ENCODE measurements around the gene GRIN3B. TPM values are rescaled to one million over a fixed set of nuclear protein-coding genes. Genes with fewer than 3 reads are reported as not detected.
A peak's percentile ranks its signal among the peaks of the same experiment; 100 is the strongest.

GRIN3B gene
- total and polyA plus RNA-seq, 10 of the 15 experiments (the other 5 are each of a cell fraction or from before 2014, with no cell fraction given): 0.15 TPM; not detected in 9

DNA sequence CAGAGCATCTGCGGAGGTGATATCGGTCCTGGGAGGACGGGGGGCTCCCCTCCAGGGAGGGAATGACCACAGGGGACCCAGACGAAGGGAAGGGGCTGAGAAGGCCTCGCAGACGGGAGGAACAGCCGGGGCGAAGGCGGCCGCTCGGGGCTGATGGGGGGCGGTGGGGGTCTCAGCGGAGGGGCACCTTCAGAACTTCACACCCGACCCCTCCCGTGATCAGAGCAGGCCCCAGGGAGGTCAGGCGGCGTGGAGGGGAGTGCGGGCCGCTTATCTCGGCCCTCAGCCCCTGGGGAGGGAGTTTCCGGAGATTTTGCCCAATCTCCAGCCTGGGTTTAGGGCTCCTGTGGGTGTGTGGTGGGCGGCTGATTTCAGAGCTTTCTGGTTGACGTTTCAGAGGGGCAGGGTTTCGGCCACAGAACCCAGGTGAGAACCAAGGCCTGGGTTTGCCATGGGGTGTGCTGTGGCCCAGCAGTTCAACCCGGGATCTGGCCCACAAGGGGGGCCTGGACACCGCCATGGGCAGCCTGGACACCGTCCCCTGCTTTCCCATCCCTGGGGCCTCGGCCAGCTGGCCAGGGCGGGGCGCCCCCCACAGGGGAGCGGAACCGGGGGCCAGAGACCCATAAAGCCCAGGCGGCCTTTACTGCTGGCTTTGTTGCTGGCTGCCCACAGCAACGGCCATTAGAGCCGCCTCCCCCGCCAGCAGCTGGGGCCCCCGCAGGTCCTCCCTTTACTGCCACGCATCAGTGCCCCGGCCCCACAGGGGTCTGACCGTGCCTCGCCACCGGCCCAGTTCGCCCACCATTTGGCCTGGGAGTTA is 45.3 kb upstream of the GRIN3B start (continued):
- TF ChIP-seq, protein P1, sequence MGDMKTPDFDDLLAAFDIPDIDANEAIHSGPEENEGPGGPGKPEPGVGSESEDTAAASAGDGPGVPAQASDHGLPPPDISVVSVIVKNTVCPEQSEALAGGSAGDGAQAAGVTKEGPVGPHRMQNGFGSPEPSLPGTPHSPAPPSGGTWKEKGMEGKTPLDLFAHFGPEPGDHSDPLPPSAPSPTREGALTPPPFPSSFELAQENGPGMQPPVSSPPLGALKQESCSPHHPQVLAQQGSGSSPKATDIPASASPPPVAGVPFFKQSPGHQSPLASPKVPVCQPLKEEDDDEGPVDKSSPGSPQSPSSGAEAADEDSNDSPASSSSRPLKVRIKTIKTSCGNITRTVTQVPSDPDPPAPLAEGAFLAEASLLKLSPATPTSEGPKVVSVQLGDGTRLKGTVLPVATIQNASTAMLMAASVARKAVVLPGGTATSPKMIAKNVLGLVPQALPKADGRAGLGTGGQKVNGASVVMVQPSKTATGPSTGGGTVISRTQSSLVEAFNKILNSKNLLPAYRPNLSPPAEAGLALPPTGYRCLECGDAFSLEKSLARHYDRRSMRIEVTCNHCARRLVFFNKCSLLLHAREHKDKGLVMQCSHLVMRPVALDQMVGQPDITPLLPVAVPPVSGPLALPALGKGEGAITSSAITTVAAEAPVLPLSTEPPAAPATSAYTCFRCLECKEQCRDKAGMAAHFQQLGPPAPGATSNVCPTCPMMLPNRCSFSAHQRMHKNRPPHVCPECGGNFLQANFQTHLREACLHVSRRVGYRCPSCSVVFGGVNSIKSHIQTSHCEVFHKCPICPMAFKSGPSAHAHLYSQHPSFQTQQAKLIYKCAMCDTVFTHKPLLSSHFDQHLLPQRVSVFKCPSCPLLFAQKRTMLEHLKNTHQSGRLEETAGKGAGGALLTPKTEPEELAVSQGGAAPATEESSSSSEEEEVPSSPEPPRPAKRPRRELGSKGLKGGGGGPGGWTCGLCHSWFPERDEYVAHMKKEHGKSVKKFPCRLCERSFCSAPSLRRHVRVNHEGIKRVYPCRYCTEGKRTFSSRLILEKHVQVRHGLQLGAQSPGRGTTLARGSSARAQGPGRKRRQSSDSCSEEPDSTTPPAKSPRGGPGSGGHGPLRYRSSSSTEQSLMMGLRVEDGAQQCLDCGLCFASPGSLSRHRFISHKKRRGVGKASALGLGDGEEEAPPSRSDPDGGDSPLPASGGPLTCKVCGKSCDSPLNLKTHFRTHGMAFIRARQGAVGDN (IDR thresholded peaks at IDR 0.05): peak; percentile 58; the same call in 1 of the 2 replicates
- TF ChIP-seq, protein P2, sequence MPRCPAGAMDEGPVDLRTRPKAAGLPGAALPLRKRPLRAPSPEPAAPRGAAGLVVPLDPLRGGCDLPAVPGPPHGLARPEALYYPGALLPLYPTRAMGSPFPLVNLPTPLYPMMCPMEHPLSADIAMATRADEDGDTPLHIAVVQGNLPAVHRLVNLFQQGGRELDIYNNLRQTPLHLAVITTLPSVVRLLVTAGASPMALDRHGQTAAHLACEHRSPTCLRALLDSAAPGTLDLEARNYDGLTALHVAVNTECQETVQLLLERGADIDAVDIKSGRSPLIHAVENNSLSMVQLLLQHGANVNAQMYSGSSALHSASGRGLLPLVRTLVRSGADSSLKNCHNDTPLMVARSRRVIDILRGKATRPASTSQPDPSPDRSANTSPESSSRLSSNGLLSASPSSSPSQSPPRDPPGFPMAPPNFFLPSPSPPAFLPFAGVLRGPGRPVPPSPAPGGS (IDR thresholded peaks at IDR 0.05; ENCODE audit: borderline replicate concordance, insufficient read depth, low read depth, low read length, poor library complexity, severe bottlenecking): peak; percentile 51
- TF ChIP-seq, protein P3, sequence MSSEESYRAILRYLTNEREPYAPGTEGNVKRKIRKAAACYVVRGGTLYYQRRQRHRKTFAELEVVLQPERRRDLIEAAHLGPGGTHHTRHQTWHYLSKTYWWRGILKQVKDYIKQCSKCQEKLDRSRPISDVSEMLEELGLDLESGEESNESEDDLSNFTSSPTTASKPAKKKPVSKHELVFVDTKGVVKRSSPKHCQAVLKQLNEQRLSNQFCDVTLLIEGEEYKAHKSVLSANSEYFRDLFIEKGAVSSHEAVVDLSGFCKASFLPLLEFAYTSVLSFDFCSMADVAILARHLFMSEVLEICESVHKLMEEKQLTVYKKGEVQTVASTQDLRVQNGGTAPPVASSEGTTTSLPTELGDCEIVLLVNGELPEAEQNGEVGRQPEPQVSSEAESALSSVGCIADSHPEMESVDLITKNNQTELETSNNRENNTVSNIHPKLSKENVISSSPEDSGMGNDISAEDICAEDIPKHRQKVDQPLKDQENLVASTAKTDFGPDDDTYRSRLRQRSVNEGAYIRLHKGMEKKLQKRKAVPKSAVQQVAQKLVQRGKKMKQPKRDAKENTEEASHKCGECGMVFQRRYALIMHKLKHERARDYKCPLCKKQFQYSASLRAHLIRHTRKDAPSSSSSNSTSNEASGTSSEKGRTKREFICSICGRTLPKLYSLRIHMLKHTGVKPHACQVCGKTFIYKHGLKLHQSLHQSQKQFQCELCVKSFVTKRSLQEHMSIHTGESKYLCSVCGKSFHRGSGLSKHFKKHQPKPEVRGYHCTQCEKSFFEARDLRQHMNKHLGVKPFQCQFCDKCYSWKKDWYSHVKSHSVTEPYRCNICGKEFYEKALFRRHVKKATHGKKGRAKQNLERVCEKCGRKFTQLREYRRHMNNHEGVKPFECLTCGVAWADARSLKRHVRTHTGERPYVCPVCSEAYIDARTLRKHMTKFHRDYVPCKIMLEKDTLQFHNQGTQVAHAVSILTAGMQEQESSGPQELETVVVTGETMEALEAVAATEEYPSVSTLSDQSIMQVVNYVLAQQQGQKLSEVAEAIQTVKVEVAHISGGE (CRISPR knock-in tag; IDR thresholded peaks at IDR 0.05): no peak
- TF ChIP-seq, protein P4, sequence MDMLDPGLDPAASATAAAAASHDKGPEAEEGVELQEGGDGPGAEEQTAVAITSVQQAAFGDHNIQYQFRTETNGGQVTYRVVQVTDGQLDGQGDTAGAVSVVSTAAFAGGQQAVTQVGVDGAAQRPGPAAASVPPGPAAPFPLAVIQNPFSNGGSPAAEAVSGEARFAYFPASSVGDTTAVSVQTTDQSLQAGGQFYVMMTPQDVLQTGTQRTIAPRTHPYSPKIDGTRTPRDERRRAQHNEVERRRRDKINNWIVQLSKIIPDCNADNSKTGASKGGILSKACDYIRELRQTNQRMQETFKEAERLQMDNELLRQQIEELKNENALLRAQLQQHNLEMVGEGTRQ (IDR thresholded peaks at IDR 0.05; ENCODE audit: borderline replicate concordance, low read depth, low read length): no peak
- TF ChIP-seq JUNB (IDR thresholded peaks at IDR 0.05) (peak; percentile 43; the same call in 1 of the 2 replicates), SRF (IDR thresholded peaks at IDR 0.05; ENCODE audit: low read depth in 2 of 2, low read length in 2 of 2) (no peak), KDM1A (IDR thresholded peaks at IDR 0.05; ENCODE audit: borderline replicate concordance) (no peak), RB1 (IDR thresholded peaks at IDR 0.05; ENCODE audit: borderline replicate concordance) (0 out of 2 replicates have a peak, but pooled peaks have one; percentile 50)

Measured in GM12878 (cell line).